ENCODE data around the gene ZIC5. TPM values are rescaled to one million over a fixed set of nuclear protein-coding genes. Genes with fewer than 3 reads are reported as not detected.

Gene ZIC5
- total and polyA plus RNA-seq, 9 of the 15 experiments (the other 6 are each of a cell fraction or from before 2014, with no cell fraction given): 0.57 to 2.0 (median 1.1) TPM

GRCh38 chr13:99980824-99981734 is 9.5 kb upstream of the ZIC5 start (continued):
- TF ChIP-seq, protein P1, sequence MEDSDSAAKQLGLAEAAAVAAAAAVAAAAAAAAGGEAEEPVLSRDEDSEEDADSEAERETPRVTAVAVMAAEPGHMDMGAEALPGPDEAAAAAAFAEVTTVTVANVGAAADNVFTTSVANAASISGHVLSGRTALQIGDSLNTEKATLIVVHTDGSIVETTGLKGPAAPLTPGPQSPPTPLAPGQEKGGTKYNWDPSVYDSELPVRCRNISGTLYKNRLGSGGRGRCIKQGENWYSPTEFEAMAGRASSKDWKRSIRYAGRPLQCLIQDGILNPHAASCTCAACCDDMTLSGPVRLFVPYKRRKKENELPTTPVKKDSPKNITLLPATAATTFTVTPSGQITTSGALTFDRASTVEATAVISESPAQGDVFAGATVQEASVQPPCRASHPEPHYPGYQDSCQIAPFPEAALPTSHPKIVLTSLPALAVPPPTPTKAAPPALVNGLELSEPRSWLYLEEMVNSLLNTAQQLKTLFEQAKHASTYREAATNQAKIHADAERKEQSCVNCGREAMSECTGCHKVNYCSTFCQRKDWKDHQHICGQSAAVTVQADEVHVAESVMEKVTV (CRISPR knock-in tag; IDR thresholded peaks at IDR 0.05): no peak
- TF ChIP-seq ZBTB9 (CRISPR knock-in tag; IDR thresholded peaks at IDR 0.05) (no peak), SMAD3 (CRISPR knock-in tag; conservative IDR thresholded peaks at IDR 0.05) (no peak), RFX5 (IDR thresholded peaks at IDR 0.05; ENCODE audit: low read depth, low read length) (no peak), ZBTB33 (CRISPR knock-in tag; IDR thresholded peaks at IDR 0.05) (no peak), PHF20 (IDR thresholded peaks at IDR 0.05; ENCODE audit: partially characterized antibody) (no peak), L3MBTL2 (IDR thresholded peaks at IDR 0.05) (no peak), DPF2 (IDR thresholded peaks at IDR 0.05) (no peak), ZNF395 (CRISPR knock-in tag; IDR thresholded peaks at IDR 0.05) (no peak), ZBED1 (IDR thresholded peaks at IDR 0.05) (no peak), FOXP4 (CRISPR knock-in tag; IDR thresholded peaks at IDR 0.05; ENCODE audit: borderline replicate concordance) (no peak)
- TF ChIP-seq, protein P2, sequence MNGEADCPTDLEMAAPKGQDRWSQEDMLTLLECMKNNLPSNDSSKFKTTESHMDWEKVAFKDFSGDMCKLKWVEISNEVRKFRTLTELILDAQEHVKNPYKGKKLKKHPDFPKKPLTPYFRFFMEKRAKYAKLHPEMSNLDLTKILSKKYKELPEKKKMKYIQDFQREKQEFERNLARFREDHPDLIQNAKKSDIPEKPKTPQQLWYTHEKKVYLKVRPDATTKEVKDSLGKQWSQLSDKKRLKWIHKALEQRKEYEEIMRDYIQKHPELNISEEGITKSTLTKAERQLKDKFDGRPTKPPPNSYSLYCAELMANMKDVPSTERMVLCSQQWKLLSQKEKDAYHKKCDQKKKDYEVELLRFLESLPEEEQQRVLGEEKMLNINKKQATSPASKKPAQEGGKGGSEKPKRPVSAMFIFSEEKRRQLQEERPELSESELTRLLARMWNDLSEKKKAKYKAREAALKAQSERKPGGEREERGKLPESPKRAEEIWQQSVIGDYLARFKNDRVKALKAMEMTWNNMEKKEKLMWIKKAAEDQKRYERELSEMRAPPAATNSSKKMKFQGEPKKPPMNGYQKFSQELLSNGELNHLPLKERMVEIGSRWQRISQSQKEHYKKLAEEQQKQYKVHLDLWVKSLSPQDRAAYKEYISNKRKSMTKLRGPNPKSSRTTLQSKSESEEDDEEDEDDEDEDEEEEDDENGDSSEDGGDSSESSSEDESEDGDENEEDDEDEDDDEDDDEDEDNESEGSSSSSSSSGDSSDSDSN (IDR thresholded peaks at IDR 0.05; ENCODE audit: borderline replicate concordance in 1 of 2, low read depth in 2 of 2, low read length in 2 of 2): peak; percentile 60 to 78; a peak in 1 of 4 replicates
- TF ChIP-seq, protein P3, sequence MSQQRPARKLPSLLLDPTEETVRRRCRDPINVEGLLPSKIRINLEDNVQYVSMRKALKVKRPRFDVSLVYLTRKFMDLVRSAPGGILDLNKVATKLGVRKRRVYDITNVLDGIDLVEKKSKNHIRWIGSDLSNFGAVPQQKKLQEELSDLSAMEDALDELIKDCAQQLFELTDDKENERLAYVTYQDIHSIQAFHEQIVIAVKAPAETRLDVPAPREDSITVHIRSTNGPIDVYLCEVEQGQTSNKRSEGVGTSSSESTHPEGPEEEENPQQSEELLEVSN (IDR thresholded peaks at IDR 0.05; ENCODE audit: borderline replicate concordance in 1 of 2, extremely low read depth in 1 of 2, insufficient read depth in 1 of 2, insufficient read length in 1 of 2, low read depth in 1 of 2, low read length in 1 of 2, poor library complexity in 1 of 2, severe bottlenecking in 1 of 2): peak; percentile 51 to 67

Data from K562 (cell line).